HK-2 (cell line): Measurements from ENCODE around the gene ATP9A.

ENCODE experiments used
- DNase-seq: peaks from one replicate; pipeline ENCODE4 v3.0.0-alpha.2; 2018; ENCODE audit not compliant: unreplicated experiment

The ATP9A gene

DNA sequence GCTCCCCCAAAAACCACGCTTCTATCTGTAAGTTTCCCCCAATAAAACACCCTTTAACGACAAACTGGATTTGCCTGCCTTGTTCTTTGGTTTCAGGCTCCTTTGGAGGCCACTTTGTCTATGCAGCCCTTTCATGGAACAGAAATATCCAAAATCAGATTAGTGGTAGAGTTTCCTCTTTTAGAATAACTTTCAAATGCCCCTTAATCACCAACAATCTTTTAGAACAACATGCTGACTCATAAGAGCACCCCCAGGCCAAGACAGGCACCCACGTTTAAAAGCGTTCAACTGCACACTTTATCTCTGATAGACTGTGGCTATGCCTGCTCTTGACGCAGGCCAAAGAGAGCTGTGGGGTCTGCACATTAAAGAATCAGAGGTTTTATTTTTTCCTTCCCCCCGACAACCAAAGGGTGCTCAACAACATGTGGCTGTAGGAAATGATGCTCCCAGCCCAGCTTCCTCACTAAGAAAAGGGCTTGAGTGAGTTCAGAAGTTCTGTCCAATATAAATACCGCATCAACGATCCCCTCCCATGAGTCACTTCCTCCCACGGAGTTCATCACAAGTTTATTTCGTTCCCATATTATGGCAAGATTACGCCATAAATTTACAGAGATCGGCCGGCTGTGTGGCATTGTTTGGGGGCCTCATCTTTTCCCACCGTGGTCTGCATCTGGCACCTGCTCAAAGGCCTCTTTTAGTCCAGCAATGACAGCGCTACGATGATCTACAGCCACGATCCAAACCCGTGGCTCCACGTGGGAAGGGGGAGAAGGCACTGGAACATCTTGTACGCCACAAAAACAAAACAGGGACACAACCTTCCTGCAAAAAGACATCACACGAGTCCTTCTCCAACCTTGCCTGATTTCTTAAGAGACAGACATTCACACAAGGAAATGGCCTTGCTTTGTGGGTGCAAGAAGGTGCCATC lies 136.9 kb downstream of the ATP9A start:
- DNase-seq = peak; percentile 68

DNA sequence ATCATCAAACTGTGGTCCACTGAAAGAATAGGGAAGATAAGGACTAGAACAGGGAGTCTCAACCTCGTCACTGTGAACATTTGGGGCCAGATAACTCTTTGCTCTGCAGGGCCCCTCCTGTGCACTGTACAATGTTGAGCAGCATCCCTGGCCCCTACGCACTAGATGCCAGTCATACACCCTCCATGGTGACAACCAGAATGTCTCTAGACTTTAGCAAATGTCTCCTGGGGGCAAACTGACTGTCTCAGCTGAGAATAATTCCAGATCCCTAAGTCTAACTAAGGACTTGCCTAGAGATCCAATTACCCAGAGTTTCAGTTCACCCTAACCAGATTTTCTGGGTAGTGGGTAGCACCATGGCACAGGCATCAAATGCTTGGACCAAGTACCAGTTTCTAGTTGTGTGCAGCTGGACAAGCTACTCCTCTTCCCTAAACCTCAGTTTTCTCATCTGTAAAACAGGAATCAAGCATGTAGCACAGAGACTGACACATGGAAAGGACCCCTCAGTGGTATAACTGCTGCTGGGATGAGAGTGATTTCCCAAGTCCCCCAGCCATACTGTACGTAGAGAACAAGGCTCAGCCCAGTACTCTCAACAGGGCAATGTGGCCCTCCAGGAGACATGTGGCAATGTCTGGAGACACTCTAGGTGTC lies 138.7 kb downstream of the ATP9A start:
- no peak for DNase-seq

DNA sequence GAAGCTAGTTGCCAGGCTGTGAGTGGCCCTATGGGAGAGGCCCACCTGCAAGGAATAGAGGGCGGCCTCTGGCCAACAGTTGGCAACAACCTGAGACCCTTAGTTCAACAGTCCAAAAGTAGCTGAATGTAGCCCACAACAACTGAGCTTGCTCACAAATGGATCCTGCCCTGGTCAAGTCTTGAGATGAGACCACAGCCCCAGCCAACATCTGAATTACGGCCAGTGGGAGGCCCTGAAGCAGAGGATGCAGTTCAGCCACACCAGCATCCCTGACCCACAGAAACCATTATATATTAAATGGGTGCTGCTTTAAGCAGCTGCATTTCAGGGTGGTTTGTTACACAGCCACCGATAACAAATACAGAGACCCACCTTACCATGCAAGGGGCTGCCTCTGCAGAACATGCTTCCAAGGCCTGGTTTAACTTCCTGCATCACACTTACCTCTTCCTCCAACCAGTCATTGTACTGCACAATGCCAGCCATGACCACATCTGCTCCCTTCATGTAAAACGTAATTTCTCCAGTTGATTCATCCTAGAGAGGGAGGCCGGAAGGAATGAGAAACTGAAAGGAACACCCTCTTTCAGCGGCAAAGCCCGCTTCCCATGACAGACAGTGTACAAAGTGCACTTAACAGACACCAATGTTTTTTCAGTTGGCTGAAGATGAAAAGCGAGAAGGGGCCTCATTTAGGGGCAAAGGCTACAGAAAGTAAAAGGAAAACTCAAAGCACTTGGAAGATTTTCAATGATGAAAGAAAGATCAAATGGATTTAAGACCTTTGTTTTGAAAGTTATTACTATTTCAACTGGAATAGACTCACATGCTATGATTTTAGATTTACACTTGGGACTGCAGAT lies 139.4 kb downstream of the ATP9A start:
- no peak for DNase-seq

DNA sequence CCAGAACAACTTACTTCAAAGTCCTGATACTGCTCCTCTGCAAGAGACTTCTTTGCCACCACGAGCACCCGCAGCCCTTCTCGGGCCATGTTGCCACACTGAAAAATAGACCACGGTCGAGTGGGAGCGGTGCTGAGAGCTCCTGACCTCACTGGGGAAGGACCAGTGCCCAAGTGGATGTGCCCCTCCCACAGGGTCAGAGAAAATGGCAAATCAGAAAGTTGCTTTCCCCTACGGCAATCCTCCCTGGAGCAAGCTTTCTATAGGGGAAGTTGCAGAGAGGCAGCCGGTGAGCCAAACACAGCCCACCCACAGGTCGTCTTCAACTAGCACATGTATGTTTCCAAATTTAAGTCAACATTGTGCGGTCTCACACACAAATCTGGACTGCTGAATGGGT lies 140.6 kb downstream of the ATP9A start:
- DNase-seq = no peak

DNA sequence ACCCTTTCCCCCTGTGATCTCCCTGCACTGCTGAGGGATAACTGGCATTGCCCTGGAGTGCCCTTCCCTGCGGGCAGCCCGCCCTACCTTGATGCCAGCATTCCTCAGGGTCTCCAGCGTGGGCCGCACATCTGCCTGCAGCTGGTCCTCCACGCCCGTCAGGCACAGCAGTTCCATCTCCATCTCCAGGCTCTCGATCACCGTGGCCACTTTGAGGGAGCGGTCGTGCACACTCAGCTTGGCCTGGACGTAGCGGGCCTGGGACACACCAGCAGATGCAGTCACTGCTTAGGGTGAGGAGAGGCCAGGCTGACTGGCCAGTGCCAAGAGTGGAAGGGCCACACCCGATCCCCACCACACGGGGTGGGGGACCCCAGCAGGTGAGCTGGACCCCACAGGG lies 143.1 kb downstream of the ATP9A start:
- DNase-seq = no peak

DNA sequence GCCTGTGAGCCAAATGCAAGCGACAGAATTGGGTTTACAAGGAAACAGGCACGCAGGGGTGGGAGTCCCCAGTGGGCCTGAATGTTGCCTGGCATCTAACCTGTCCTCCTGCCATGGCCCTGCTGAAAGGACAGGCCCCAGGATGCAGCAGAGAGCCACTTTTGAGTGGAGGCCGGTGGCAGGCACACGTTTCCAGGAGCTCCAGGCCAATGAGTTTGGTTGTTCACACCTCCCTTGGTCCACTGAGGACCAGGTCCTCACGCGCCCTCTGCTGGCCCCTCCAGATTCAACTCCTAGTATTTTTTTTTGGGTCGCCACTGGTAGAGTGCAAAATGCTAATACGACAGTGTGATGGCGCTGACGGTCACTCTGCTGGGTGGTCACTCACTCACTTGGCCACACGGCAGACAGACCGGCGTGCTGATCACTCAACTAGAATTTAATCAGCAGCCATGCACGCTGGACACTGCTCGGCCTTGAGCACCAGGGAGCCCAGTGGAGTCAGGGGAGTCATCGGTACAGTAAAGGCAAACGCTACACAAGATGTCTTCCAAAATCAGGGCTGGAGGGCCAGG lies 143.9 kb downstream of the ATP9A start:
- peak; percentile 58 for DNase-seq

DNA sequence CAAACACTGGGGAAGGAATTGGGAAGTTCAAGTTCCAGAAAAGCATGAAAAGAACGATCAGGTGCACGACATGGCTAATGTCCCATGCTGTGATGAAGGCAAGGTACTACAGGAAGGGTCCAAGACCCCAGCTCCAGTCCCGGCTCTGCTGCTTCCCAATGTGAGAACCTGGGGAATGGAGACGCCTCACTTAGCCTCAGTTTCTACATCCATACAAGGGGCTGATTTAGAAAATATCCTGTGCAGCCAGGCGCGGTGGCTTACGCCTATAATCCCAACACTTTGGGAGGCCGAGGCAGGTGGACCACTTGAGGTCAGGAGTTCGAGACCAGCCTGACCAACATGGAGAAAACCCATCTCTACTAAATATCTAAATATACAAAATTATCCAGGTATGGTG lies 144.9 kb downstream of the ATP9A start:
- no peak for DNase-seq

DNA sequence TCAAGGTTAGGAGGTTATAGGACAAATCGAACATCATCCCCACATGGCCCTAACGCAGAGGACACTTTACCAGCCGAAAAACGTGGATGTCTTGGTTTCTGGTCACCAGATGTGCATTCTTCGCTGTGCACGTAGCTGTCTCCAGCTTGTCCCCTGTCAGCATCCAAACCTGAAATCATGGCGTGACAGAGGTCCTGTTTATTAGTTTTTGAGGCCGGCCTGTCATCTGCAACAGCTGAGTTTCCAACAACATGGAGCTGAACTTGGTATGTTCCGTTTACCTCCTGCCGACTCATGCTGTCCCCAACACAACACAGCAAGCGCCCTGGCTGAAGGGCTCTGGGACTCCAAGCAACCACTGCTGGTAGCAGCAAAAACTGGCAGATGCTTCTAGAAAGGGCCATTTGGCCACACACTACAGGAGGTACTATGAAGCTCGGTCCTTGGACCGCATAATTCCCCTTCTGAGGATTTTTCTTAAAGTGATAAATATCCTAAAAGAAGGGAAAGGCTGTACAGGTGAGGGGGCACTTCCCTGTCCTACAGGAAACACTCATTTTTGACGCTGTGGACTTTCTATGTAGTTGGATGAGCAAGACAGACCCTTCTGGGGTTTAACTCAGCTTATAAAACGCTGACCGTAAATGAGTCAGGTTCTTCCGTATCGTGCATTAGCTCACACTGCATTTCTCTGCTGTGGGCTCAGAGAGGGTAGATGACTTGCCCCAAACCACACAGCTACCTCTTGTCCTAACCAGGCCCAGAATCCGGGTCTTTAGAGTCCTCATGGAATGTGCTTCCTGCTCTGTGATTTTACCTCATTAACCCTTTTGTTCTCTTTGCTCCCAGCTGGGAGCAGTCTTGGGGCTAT lies 146.0 kb downstream of the ATP9A start:
- no peak for DNase-seq

DNA sequence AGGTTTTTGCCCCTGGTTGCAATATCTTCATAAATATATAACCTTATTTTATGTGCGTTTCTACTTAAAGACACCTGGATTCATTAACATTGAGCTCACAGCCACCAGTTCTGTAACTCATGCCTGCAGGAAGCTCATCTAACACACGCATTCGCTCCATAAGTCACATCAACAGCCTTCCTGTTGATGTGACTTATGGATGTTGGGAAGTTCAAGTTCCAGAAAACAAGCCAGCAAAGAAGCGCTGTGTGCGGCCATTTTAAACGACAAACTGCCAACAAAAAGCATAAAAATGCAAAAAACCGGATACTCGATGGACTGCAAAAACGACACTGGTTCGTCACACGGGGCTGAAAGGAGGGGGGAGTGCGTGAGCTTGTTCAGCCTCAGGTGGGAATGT lies 147.8 kb downstream of the ATP9A start:
- no peak for DNase-seq

DNA sequence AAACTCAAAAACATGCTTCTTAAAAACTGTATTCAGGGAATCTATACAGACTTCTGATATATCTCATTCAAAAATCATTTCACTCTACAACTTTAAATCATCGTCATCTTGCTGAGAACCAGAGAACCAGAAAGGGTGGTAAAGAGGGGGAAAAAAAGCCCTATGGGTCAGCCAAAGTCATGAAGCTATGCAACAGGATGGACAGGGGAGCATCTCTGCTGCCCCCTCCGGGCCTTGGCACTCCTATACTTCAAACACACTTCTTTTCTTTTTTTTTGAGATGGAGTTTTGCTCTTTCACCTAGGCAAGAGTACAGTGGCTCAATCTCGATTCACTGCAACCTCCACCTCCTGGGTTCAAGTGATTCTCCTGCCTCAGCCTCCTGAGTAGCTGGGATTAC lies 152.1 kb downstream of the ATP9A start:
- DNase-seq = no peak

DNA sequence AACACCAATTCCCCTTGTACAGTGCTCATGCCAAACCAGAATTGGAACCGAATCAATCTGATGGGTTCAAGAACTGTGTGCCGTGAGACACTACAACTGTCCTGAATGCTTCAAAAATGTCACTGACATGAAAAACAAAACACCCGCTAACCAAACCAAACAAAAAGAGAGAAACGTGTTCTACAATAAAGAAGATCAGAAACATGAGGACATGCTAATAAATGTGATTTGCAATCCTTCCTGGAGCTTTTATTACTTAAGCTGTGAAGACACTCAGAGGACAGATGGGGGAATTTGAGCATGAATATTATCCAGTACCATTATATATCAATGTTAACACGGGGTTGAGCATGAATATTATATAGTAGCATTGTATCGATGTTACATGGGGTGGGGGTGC lies 153.5 kb downstream of the ATP9A start:
- no peak for DNase-seq

DNA sequence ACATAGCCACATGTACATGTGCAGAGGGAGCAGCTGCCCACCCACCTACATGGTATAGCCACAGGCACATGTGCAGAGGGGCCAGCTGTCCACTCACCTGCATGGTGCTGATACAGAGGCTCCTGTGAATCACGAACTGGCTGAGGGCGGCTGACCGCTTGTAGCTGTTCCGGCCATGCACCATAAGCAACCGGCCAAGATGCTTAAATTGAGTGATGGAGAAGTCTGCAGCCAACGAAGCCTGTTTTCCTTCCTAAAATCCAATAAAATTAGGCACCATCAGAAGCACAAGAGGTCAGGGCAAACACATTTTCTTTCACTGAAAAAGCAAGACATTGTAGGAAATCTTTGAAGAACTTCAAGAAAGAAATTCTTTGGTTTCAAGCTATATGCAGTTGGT lies 154.6 kb downstream of the ATP9A start:
- no peak for DNase-seq

DNA sequence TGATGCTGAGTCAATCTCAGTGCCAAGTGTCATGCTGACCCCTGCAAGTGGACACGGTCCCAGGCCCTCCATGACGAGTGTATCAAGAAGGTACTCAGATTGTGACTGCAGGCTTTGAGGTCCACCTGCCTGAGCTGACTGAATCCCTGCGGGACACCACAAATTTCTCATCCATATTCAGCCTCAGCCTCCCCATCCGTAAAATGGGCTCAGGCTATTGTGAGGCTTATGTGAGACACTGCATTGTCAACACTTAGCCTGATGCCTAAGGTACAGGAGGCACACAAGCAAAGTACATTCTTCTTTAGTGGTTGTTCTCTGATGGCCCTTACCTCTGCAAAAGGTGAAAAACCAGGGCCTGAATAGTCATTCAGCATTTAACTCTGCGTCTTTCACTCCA lies 155.3 kb downstream of the ATP9A start:
- DNase-seq = no peak

DNA sequence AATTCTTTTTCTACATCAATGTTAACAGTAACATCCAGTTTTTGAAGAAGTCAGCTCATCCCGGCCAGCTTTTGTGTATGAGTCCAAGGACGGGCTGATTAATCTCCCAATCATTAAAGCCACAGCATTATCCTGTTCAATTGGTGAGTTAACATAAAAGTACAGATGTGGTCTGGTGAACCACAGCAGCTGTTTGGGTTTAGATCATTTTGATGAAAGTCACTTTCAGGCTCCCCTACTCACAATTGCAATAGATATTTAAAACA lies 156.6 kb downstream of the ATP9A start:
- no peak for DNase-seq

DNA sequence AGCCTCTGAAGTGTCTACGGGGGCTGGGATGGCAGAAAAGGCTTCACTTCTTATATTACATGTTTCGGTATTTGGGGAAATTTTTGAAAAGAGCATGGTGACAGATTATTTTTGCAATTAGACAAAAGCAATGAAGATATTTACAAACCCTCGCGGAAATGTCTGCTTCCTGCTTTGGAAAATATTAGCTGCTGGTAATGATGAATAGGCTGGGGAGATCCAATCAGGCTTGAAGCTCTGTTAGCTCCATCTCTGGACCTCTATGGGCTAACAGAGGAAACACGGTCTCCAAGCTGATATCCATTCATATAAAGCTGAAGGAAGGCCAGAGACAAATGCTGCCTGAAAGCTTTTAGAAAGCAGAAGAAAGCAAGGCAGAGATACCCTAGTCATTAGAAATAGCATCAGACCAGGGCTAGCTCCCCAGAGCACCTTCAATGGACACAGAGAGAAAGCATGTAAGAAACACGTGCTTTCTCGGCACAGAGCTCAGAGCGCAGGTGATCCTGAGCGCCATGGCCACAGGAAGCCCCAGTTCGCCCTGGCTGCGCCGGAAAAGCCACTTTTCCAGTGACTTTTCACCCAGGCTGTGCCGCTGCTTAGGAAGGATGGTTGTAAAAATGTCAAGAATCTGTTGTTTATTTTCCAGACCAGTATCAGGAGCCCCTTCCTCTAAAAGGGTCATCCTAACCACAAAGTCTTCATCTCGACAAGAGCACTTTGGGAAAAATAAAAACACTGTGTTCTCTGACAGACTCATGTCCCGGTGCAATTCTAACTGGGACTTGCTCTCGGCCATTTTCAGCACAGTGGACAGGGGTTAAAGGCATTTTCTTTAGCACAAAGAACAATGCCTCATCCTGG lies 157.2 kb downstream of the ATP9A start:
- no peak for DNase-seq

DNA sequence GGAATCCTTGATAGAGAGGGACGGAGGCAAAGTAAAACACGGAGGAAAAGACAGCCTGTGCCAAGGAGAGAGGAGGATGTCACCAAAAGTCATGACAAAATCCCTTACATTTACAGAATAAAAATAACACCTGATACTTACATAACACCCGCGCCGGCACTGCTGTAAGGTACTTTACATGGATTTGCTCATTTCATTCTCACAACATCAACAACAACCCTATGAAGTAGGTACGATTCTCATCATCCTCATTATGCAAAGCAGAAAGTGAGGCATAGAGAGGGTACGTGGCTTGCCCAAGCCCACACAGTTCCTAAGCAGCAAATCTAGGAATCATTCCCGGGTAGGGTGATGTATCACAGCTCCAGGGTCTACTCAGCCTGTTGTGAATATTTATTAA lies 158.1 kb downstream of the ATP9A start:
- no peak for DNase-seq

DNA sequence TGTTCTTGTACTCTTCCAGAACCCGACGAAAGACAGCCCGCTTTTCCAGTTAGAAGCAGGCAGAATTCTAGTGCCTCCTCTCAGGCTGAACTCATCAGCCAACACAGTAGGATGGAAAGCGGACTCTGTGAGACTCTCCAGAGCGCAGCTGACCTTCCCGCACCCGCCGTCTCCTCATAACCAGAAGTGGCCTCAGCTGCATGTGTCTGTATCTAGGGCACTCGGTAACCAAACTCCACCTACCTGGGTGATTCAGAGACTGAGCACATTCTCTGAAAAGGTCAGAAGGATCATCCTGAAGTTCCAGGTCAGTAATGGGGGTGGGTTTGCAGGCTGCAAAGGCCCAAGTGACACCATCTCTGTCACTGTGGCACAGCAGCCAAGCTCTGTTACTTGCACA lies 158.9 kb downstream of the ATP9A start:
- no peak for DNase-seq

DNA sequence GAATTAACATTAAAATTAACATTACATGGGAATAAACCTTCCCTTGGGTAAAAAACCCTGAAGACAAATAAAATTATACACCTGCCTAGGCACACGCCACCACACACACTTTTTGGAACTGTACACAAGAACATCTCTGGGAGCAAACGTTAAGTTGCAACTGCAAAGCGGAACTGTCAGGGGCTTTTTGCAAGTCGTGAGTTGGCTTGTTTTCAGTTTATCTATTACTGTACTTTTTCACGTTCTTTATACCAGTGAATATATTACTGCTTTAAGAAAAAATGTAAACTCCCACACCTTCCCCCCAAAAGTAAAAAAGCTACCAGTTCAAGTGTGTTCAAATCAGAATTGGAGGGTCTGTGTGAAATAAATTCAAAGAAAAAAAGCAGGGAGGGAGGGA lies 160.1 kb downstream of the ATP9A start:
- DNase-seq = no peak

DNA sequence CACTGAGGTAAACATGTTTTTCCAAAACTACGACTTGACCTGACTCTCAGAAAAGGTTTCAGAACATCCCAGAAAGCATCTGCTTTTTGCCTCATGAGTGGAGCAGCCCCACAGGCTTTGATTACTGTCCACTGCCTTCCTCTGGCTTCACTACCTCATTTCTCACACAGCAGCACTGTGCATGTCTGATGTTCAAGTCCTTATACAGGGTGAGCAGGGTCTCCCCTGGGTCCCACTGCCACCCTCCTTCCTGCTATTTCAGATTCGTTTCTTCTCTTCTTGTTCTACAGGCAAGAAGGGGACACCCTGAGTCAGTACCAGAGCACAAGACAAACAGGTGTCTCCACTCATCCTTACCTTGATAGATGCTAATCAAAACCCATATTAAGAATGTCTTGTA lies 161.0 kb downstream of the ATP9A start:
- DNase-seq = no peak

DNA sequence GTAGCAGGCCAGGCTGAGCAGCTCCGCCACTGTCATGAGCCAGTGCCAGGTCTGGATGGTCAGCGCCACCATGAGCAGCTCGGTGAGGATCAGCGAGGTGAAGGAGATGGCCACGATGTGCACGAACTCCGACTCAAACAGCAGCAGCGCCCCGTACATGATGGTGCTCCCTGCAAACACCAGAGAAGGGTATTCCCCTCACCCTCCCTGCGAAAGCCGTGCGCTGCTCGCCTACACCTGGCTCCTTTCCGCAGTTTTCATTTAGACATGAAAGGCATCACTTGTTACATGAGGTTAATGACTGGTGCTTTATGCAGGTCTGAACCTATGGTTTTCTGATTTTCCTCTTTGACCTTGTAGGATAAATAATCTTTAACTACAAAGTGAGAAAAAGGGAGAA lies 163.3 kb downstream of the ATP9A start:
- DNase-seq = no peak
